Measurements from ENCODE around the gene GPANK1. TPM values are rescaled to one million over a fixed set of nuclear protein-coding genes. Genes with fewer than 3 reads are reported as not detected.

Gene GPANK1
- total and polyA plus RNA-seq, 2 donors from 2014 or later, result 17.7 to 28.6 TPM

GRCh38 chr6:31676904-31677303 lies 12.1 kb upstream of the GPANK1 start:
- Histone ChIP-seq H3K27me3 (ENCODE audit: control insufficient read depth, insufficient read depth, low read length) (no peaks in the 10 kb centered on the region), H3K36me3 (ENCODE audit: control insufficient read depth in 2 of 3, insufficient read depth in 3 of 3, low read length in 3 of 3) (peaks cover 0 to 6% (median 0%) of the 10 kb centered on the region in 3 donors), H3K9me3 (ENCODE audit: control insufficient read depth in 2 of 3, insufficient read depth in 1 of 3, low read length in 3 of 3) (no peaks in the 10 kb centered on the region), H3K9ac (ENCODE audit: low read length in 3 of 3) (no peak overlapping the region), H3K4me3 (ENCODE audit: low read length in 3 of 3) (no peak overlapping the region), H3K4me1 (ENCODE audit: control insufficient read depth in 2 of 3, insufficient read depth in 2 of 3, low read depth in 1 of 3, low read length in 3 of 3) (peaks cover 3 to 6% (median 4%) of the 10 kb centered on the region in 3 donors), H3K27ac (ENCODE audit: low read depth in 2 of 2, low read length in 2 of 2) (no peak overlapping the region)
- TF ChIP-seq CTCF (IDR thresholded peaks at IDR 0.05; ENCODE audit: borderline replicate concordance, extremely low read depth, insufficient read depth), result no peak
- DNase-seq, result no peak
- intact Hi-C loops (cut with DNase I), result no loop called here
- FAIRE-seq, result no peak

GRCh38 chr6:31676322-31676903 lies 11.6 kb upstream of the GPANK1 start:
- H3K4me1 ChIP-seq (ENCODE audit: control insufficient read depth in 2 of 3, insufficient read depth in 2 of 3, low read depth in 1 of 3, low read length in 3 of 3), result peaks cover 0 to 6% (median 3%) of the 10 kb centered on the region in 3 donors
- no peaks in the 10 kb centered on the region for H3K27me3 ChIP-seq (ENCODE audit: control insufficient read depth, insufficient read depth, low read length)
- no peak overlapping the region for H3K4me3 ChIP-seq (ENCODE audit: low read length in 3 of 3)
- intact Hi-C loops (cut with DNase I), result no loop called here
- no peak for FAIRE-seq
- H3K9me3 ChIP-seq (ENCODE audit: control insufficient read depth in 2 of 3, insufficient read depth in 1 of 3, low read length in 3 of 3), result no peaks in the 10 kb centered on the region
- H3K36me3 ChIP-seq (ENCODE audit: control insufficient read depth in 2 of 3, insufficient read depth in 3 of 3, low read length in 3 of 3), result peaks cover 0 to 10% (median 0%) of the 10 kb centered on the region in 3 donors
- no peak for TF ChIP-seq CTCF (IDR thresholded peaks at IDR 0.05; ENCODE audit: borderline replicate concordance, extremely low read depth, insufficient read depth)
- no peak overlapping the region for H3K27ac ChIP-seq (ENCODE audit: low read depth in 2 of 2, low read length in 2 of 2)
- H3K9ac ChIP-seq (ENCODE audit: low read length in 3 of 3), result no peak overlapping the region
- no peak for DNase-seq

GRCh38 chr6:31669676-31670075 lies 4.9 kb upstream of the GPANK1 start, which contains the start of gene LY6G5B:
LY6G5B (plus strand) TSS chr6:31669976; CDS start chr6:31670951, 975 bp downstream.
- no peak for TF ChIP-seq CTCF (IDR thresholded peaks at IDR 0.05; ENCODE audit: borderline replicate concordance, extremely low read depth, insufficient read depth)
- DNase-seq, result no peak
- Histone ChIP-seq H3K9ac (ENCODE audit: low read length in 3 of 3) (no peak within 1 kb of the TSS), H3K27ac (ENCODE audit: low read depth in 2 of 2, low read length in 2 of 2) (no peak within 1 kb of the TSS), H3K9me3 (ENCODE audit: control insufficient read depth in 2 of 3, insufficient read depth in 1 of 3, low read length in 3 of 3) (no peaks in the 10 kb centered on the region), H3K4me1 (ENCODE audit: control insufficient read depth in 2 of 3, insufficient read depth in 2 of 3, low read depth in 1 of 3, low read length in 3 of 3) (peaks cover 2 to 6% (median 6%) of the 10 kb centered on the region in 3 donors), H3K36me3 (ENCODE audit: control insufficient read depth in 2 of 3, insufficient read depth in 3 of 3, low read length in 3 of 3) (peaks cover 17 to 45% (median 39%) of the 10 kb centered on the region in 3 donors), H3K4me3 (ENCODE audit: low read length in 3 of 3) (no peak within 1 kb of the TSS), H3K27me3 (ENCODE audit: control insufficient read depth, insufficient read depth, low read length) (no peaks in the 10 kb centered on the region)
- FAIRE-seq, result no peak
- intact Hi-C loops (cut with DNase I), result no loop called here
